Measurements from ENCODE around the gene VPS50.
"Not testable (repeated sequence)": the region's sequence is repeated elsewhere in the genome, so short reads cannot be mapped to it uniquely, and the experiment has no call there.

Gene VPS50

DNA sequence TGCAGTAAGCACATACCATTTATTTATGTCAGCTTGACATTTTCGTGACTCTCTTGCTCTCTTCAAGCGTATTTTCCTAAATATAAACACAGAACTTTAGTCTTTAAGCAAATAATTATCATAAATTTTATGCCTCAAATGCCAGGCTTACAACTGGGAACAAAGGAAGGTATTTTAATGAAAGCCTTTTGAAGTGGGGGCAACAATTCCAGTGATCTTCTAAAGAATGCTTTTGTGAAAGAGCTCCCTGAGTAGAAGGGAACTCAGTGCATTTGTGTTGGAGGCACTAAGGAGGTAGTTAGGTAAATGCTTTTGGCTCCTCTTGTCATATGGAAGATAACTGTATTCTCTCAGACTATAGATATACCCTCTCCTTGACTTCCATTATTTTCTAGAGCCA, 104.9 kb downstream of the VPS50 start:
- Histone ChIP-seq H3K4me3 (ENCODE audit: low read depth in 1 of 2, low read length in 2 of 2) (no peak overlapping the region), H3K4me1 (ENCODE audit: insufficient read depth, low read length) (no peaks in the 10 kb centered on the region), H3K36me3 (ENCODE audit: insufficient read depth, low read length) (peaks cover 14% of the 10 kb centered on the region), H3K27ac (ENCODE audit: low read depth, low read length) (no peak overlapping the region), H3K27me3 (ENCODE audit: control insufficient read depth in 1 of 2, insufficient read depth in 2 of 2, low read length in 2 of 2) (no peaks in the 10 kb centered on the region), H3K9ac (ENCODE audit: low read length) (no peak overlapping the region), H3K9me3 (ENCODE audit: low read length) (no peaks in the 10 kb centered on the region)

DNA sequence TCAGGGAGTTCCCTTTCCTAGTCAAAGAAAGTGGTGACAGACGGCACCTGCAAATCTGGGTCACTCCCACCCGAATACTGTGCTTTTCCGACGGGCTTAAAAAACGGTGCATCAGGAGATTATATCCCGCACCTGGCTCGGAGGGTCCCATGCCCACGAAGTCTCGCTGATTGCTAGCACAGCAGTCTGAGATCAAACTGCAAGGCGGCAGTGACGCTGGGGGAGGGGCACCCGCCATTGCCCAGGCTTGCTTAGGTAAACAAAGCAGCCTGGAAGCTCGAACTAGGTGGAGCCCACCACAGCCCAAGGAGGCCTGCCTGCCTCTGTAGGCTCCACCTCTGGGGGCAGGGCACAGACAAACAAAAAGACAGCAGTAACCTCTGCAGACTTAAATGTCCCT, 110.0 kb downstream of the VPS50 start:
- H3K27me3 ChIP-seq (ENCODE audit: control insufficient read depth in 1 of 2, insufficient read depth in 2 of 2, low read length in 2 of 2); H3K27ac ChIP-seq (ENCODE audit: low read depth, low read length); H3K4me3 ChIP-seq (ENCODE audit: low read depth in 1 of 2, low read length in 2 of 2); H3K9ac ChIP-seq (ENCODE audit: low read length); H3K4me1 ChIP-seq (ENCODE audit: insufficient read depth, low read length); H3K9me3 ChIP-seq (ENCODE audit: low read length): not testable (repeated sequence)
- peaks cover 10% of the 10 kb centered on the region for H3K36me3 ChIP-seq (ENCODE audit: insufficient read depth, low read length)

GRCh38 chr7:93350338-93350737, 118.2 kb downstream of the VPS50 start:
- no peak overlapping the region for H3K9ac ChIP-seq (ENCODE audit: low read length)
- no peak overlapping the region for H3K4me3 ChIP-seq (ENCODE audit: low read depth in 1 of 2, low read length in 2 of 2)
- H3K27ac ChIP-seq (ENCODE audit: low read depth, low read length) = no peak overlapping the region
- H3K4me1 ChIP-seq (ENCODE audit: insufficient read depth, low read length) = no peaks in the 10 kb centered on the region
- H3K36me3 ChIP-seq (ENCODE audit: insufficient read depth, low read length) = no peaks in the 10 kb centered on the region
- no peaks in the 10 kb centered on the region for H3K9me3 ChIP-seq (ENCODE audit: low read length)
- H3K27me3 ChIP-seq (ENCODE audit: control insufficient read depth in 1 of 2, insufficient read depth in 2 of 2, low read length in 2 of 2) = no peaks in the 10 kb centered on the region

DNA sequence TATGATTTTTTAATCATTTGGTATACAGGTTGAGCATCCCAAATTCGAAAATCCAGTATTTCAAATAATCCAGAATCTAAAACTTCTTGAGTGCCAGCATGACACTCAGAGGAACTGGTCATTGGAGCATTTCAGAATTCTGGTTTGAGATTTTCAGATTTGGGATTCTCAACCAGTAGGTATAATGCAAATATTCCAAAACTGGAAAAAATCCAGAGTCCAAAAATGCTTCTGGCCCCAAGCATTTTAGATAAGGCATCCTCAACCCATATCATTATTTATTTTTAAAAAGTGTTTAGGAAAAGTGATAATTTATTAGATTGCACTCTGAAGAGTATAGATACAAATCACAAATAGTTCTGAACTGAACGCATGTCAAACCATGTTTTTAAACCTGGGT, 120.7 kb downstream of the VPS50 start:
- Histone ChIP-seq H3K27ac (ENCODE audit: low read depth, low read length) (no peak overlapping the region), H3K36me3 (ENCODE audit: insufficient read depth, low read length) (peaks cover 7% of the 10 kb centered on the region), H3K9ac (ENCODE audit: low read length) (no peak overlapping the region), H3K4me1 (ENCODE audit: insufficient read depth, low read length) (no peaks in the 10 kb centered on the region), H3K9me3 (ENCODE audit: low read length) (no peaks in the 10 kb centered on the region), H3K27me3 (ENCODE audit: control insufficient read depth in 1 of 2, insufficient read depth in 2 of 2, low read length in 2 of 2) (no peaks in the 10 kb centered on the region), H3K4me3 (ENCODE audit: low read depth in 1 of 2, low read length in 2 of 2) (no peak overlapping the region)

GRCh38 chr7:93354815-93355214, 122.6 kb downstream of the VPS50 start:
- no peak overlapping the region for H3K9ac ChIP-seq (ENCODE audit: low read length)
- no peaks in the 10 kb centered on the region for H3K4me1 ChIP-seq (ENCODE audit: insufficient read depth, low read length)
- H3K27ac ChIP-seq (ENCODE audit: low read depth, low read length) = no peak overlapping the region
- no peaks in the 10 kb centered on the region for H3K9me3 ChIP-seq (ENCODE audit: low read length)
- no peaks in the 10 kb centered on the region for H3K27me3 ChIP-seq (ENCODE audit: control insufficient read depth in 1 of 2, insufficient read depth in 2 of 2, low read length in 2 of 2)
- no peak overlapping the region for H3K4me3 ChIP-seq (ENCODE audit: low read depth in 1 of 2, low read length in 2 of 2)
- H3K36me3 ChIP-seq (ENCODE audit: insufficient read depth, low read length) = peaks cover 14% of the 10 kb centered on the region

DNA sequence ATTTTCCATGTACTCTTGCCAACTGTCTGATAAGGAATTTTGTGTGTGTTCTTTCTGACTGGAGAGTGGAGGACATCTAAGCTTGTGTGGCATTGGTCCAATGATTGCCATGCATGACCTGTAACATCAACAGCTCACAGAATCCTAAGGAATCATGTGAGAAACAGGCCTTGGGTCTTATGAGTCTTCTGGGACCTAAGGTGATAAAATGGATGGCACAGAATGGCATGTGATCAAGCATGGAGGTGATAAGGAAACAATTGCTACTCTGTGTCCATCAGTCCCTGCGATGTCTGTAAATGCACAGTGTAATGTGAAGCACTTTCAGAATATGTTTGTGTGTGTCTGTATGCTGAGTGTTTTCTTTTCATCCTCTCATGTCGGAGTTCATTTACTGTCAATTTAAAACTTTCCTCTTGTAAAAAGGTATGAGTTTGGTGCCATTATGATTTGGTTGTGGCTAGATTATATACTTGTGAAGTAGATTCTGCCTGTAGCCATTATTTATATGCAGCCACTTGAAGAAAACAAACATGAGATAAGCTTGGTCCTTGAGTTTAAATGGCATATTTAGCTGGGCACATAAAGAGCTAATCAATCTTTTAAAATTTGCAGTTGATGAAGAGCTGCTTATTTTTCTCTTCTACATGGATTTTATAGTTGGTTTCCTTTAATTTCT, 127.5 kb downstream of the VPS50 start:
- no peaks in the 10 kb centered on the region for H3K4me1 ChIP-seq (ENCODE audit: insufficient read depth, low read length)
- no peak overlapping the region for H3K27ac ChIP-seq (ENCODE audit: low read depth, low read length)
- H3K9ac ChIP-seq (ENCODE audit: low read length) = no peak overlapping the region
- no peaks in the 10 kb centered on the region for H3K9me3 ChIP-seq (ENCODE audit: low read length)
- H3K27me3 ChIP-seq (ENCODE audit: control insufficient read depth in 1 of 2, insufficient read depth in 2 of 2, low read length in 2 of 2) = no peaks in the 10 kb centered on the region
- peaks cover 14% of the 10 kb centered on the region for H3K36me3 ChIP-seq (ENCODE audit: insufficient read depth, low read length)
- no peak overlapping the region for H3K4me3 ChIP-seq (ENCODE audit: low read depth in 1 of 2, low read length in 2 of 2)

DNA sequence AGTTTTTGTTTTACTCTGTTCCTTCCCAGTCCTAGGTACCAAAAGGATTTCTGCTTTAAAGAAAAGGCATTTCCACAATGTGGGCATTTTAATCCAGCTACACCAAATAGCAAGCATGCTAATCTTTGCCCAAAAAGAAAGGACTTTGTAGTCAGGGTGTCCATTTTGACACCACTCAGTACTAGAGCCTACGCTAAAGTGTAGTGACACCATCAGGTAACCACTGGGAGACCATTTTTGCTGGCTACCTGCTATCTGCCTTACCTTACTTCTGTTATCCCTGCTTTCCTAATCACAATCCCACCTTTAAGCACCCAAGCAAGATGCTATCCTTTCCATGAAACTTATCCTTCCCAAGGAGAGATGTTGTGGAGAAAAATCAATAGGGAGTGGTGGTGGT, 129.7 kb downstream of the VPS50 start:
- Histone ChIP-seq H3K9me3 (ENCODE audit: low read length) (no peaks in the 10 kb centered on the region), H3K36me3 (ENCODE audit: insufficient read depth, low read length) (peaks cover 14% of the 10 kb centered on the region), H3K27me3 (ENCODE audit: control insufficient read depth in 1 of 2, insufficient read depth in 2 of 2, low read length in 2 of 2) (no peaks in the 10 kb centered on the region), H3K9ac (ENCODE audit: low read length) (no peak overlapping the region), H3K4me3 (ENCODE audit: low read depth in 1 of 2, low read length in 2 of 2) (no peak overlapping the region), H3K4me1 (ENCODE audit: insufficient read depth, low read length) (no peaks in the 10 kb centered on the region), H3K27ac (ENCODE audit: low read depth, low read length) (no peak overlapping the region)

- no peak overlapping the region for H3K4me3 ChIP-seq (ENCODE audit: low read depth in 1 of 2, low read length in 2 of 2)
- no peaks in the 10 kb centered on the region for H3K4me1 ChIP-seq (ENCODE audit: insufficient read depth, low read length)
- no peaks in the 10 kb centered on the region for H3K9me3 ChIP-seq (ENCODE audit: low read length)
- H3K27ac ChIP-seq (ENCODE audit: low read depth, low read length) = no peak overlapping the region
- H3K27me3 ChIP-seq (ENCODE audit: control insufficient read depth in 1 of 2, insufficient read depth in 2 of 2, low read length in 2 of 2) = no peaks in the 10 kb centered on the region
- no peak overlapping the region for H3K9ac ChIP-seq (ENCODE audit: low read length)
- H3K36me3 ChIP-seq (ENCODE audit: insufficient read depth, low read length) = no peaks in the 10 kb centered on the region
Measured at GRCh38 chr7:93364806-93365205, 132.6 kb downstream of the VPS50 start.

DNA sequence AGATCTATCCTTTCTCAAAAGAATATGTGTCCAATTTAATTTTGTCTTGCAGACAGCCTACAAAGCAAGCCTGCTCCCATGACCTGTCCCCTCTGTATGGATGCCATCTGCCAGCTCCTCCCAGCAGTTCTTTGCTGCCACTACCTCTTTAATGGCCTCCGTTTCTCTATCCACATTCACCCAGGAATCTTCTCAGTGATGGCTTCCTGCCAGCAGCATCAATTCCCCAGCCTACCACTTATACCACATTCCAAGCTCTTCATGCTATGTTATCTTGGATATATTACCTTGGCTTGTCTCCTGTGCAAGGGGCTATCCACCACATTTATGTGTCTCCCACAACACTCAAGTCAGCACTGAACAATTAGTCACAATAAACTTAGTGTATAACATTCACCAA, 133.2 kb downstream of the VPS50 start:
- Histone ChIP-seq H3K4me1 (ENCODE audit: insufficient read depth, low read length) (no peaks in the 10 kb centered on the region), H3K36me3 (ENCODE audit: insufficient read depth, low read length) (no peaks in the 10 kb centered on the region), H3K27ac (ENCODE audit: low read depth, low read length) (no peak overlapping the region), H3K27me3 (ENCODE audit: control insufficient read depth in 1 of 2, insufficient read depth in 2 of 2, low read length in 2 of 2) (no peaks in the 10 kb centered on the region), H3K4me3 (ENCODE audit: low read depth in 1 of 2, low read length in 2 of 2) (no peak overlapping the region), H3K9ac (ENCODE audit: low read length) (no peak overlapping the region), H3K9me3 (ENCODE audit: low read length) (no peaks in the 10 kb centered on the region)

GRCh38 chr7:93366816-93367215, 134.7 kb downstream of the VPS50 start:
- H3K4me1 ChIP-seq (ENCODE audit: insufficient read depth, low read length) = no peaks in the 10 kb centered on the region

DNA sequence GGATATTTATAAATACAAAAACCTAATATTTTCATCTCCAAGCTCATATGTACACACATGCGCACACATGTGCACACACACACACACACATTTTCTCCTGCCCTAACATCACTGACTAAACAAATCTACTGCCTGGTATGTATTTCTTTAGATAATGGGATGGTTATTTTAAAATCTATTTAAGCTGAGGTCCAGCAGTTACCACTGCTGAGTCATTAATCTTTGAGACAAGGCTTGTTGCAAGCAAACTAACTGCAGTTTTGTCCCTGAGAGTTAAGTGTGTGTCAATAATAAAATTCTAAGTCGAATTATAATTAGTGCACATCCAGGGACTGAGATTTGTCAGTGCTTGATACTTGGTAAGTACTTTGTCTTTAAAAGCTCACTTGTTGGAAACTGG, 135.1 kb downstream of the VPS50 start:
- Histone ChIP-seq H3K27me3 (ENCODE audit: control insufficient read depth in 1 of 2, insufficient read depth in 2 of 2, low read length in 2 of 2) (no peaks in the 10 kb centered on the region), H3K4me1 (ENCODE audit: insufficient read depth, low read length) (no peaks in the 10 kb centered on the region), H3K4me3 (ENCODE audit: low read depth in 1 of 2, low read length in 2 of 2) (no peak overlapping the region), H3K9me3 (ENCODE audit: low read length) (no peaks in the 10 kb centered on the region), H3K9ac (ENCODE audit: low read length) (no peak overlapping the region), H3K27ac (ENCODE audit: low read depth, low read length) (no peak overlapping the region), H3K36me3 (ENCODE audit: insufficient read depth, low read length) (no peaks in the 10 kb centered on the region)

More at GRCh38 chr7:93366816-93367215, 134.7 kb downstream of the VPS50 start:
- H3K36me3 ChIP-seq (ENCODE audit: insufficient read depth, low read length) = no peaks in the 10 kb centered on the region
- H3K9ac ChIP-seq (ENCODE audit: low read length) = no peak overlapping the region
- H3K9me3 ChIP-seq (ENCODE audit: low read length) = no peaks in the 10 kb centered on the region
- no peaks in the 10 kb centered on the region for H3K27me3 ChIP-seq (ENCODE audit: control insufficient read depth in 1 of 2, insufficient read depth in 2 of 2, low read length in 2 of 2)
- H3K27ac ChIP-seq (ENCODE audit: low read depth, low read length) = no peak overlapping the region
- no peak overlapping the region for H3K4me3 ChIP-seq (ENCODE audit: low read depth in 1 of 2, low read length in 2 of 2)

DNA sequence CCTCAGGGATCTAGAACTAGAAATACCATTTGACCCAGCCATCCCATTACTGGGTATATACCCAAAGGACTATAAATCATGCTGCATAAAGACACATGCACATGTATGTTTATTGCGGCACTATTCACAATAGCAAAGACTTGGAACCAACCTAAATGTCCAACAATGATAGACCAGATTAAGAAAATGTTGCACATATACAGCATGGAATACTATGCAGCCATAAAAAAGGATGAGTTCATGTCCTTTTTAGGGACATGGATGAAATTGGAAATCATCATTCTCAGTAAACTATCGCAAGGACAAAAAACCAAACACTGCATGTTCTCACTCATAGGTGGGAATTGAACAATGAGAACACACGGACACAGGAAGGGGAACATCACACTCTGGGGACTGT, 138.8 kb downstream of the VPS50 start:
- not testable (repeated sequence) for H3K27ac ChIP-seq (ENCODE audit: low read depth, low read length); H3K27me3 ChIP-seq (ENCODE audit: control insufficient read depth in 1 of 2, insufficient read depth in 2 of 2, low read length in 2 of 2); H3K9me3 ChIP-seq (ENCODE audit: low read length); H3K4me1 ChIP-seq (ENCODE audit: insufficient read depth, low read length); H3K9ac ChIP-seq (ENCODE audit: low read length); H3K36me3 ChIP-seq (ENCODE audit: insufficient read depth, low read length); H3K4me3 ChIP-seq (ENCODE audit: low read depth in 1 of 2, low read length in 2 of 2)

Data from muscle layer of colon (tissue), 2 donors.